PC-3 (cell line): ENCODE results near the gene CAPN8. TPM values are rescaled to one million over a fixed set of nuclear protein-coding genes. Genes with fewer than 3 reads are reported as not detected.

ENCODE experiments used
- ATAC-seq: fragments of 200-7000 bp; cut with Tn5 transposase; 2 replicates; pipeline ENCODE4 v1.9.1; 2020; ENCODE audit warnings: mild to moderate bottlenecking, moderate library complexity
- BruUV-seq: library from RNA; stranded (reverse); fragments of 400-500 nt; replicated peaks from 2 replicates; lab custom pipeline; 2021; lab: Mats Ljungman, UMichigan
- CTCF ChIA-PET: fragments of 300-600 bp; sonication (Branson Sonifier 250); formaldehyde crosslinking; loops from one replicate; lab custom pipeline; 2022; ENCODE audit warnings: antibody characterized with exemption; lab: Charles Lee
- POLR2A ChIA-PET: fragments of 300-600 bp; sonication (Branson Sonifier 250); formaldehyde crosslinking; loops from one replicate; lab custom pipeline; 2022; ENCODE audit warnings: antibody characterized with exemption; ENCODE audit not compliant: unreplicated experiment; lab: Charles Lee
- DNase-seq: peaks from one replicate; pipeline ENCODE4 v3.0.0-alpha.2; 2015
- H2AFZ ChIP-seq: fragments of 300-600 bp; sonication (generic); 2 replicates; pipeline ENCODE4 v1.6.0; 2016; ENCODE audit warnings: antibody characterized with exemption, low read length
- H3F3A ChIP-seq: fragments of 300-600 bp; sonication (generic); one replicate; pipeline ENCODE4 v1.6.0; 2017; ENCODE audit warnings: antibody characterized with exemption, low read length, control low read depth, mild to moderate bottlenecking; ENCODE audit not compliant: unreplicated experiment
- H3K27ac ChIP-seq: fragments of 300-600 bp; sonication (generic); 2 replicates; pipeline ENCODE4 v1.5.1; 2016; ENCODE audit warnings: mild to moderate bottlenecking, low read length
- H3K27me3 ChIP-seq: fragments of 300-600 bp; sonication (generic); 2 replicates; pipeline ENCODE4 v1.6.1; 2016; ENCODE audit warnings: low read length, mixed read lengths
- H3K36me3 ChIP-seq: fragments of 300-600 bp; sonication (generic); 2 replicates; pipeline ENCODE4 v1.6.1; 2016; ENCODE audit warnings: low read depth, mixed run types, low read length, mixed read lengths
- H3K4me1 ChIP-seq: fragments of 300-600 bp; sonication (generic); 2 replicates; pipeline ENCODE4 v1.5.1; 2016; ENCODE audit warnings: low read length; ENCODE audit not compliant: insufficient read depth
- H3K4me2 ChIP-seq: fragments of 300-600 bp; sonication (generic); 2 replicates; pipeline ENCODE4 v1.6.0; 2016; ENCODE audit warnings: low read length
- H3K4me3 ChIP-seq: fragments of 300-600 bp; sonication (generic); 2 replicates; pipeline ENCODE4 v1.5.1; 2016; ENCODE audit warnings: mild to moderate bottlenecking, low read length, mixed read lengths
- H3K79me2 ChIP-seq: fragments of 300-600 bp; sonication (generic); 2 replicates; pipeline ENCODE4 v1.6.1; 2017; ENCODE audit warnings: low read length, mixed read lengths
- H3K9ac ChIP-seq: fragments of 300-600 bp; sonication (generic); 2 replicates; pipeline ENCODE4 v1.6.0; 2016; ENCODE audit warnings: mild to moderate bottlenecking, low read length
- H3K9me2 ChIP-seq: fragments of 300-600 bp; sonication (generic); replicated peaks from 2 replicates; pipeline ENCODE4 v1.6.1; 2016; ENCODE audit warnings: mixed run types, low read length, mixed read lengths
- H3K9me3 ChIP-seq: fragments of 300-600 bp; sonication (generic); 2 replicates; pipeline ENCODE4 v1.6.1; 2016; ENCODE audit warnings: low read length, mixed read lengths
- H4K20me1 ChIP-seq: fragments of 300-600 bp; sonication (generic); 2 replicates; pipeline ENCODE4 v1.6.1; 2016; ENCODE audit warnings: low read length, mixed read lengths
- CTCF ChIP-seq: fragments of 300-600 bp; sonication (generic); conservative IDR thresholded peaks from 2 replicates; pipeline ENCODE4 v1.5.1; 2017; ENCODE audit warnings: antibody characterized with exemption, low read depth, mild to moderate bottlenecking, low read length
- EZH2 ChIP-seq: fragments of 300-600 bp; sonication (generic); IDR thresholded peaks from one replicate; pipeline ENCODE4 v1.6.1; 2017; ENCODE audit warnings: antibody characterized with exemption, mild to moderate bottlenecking, low read length; ENCODE audit not compliant: unreplicated experiment
- EZH2phosphoT487 ChIP-seq: fragments of 300-600 bp; sonication (generic); IDR thresholded peaks from 2 replicates; pipeline ENCODE4 v1.6.1; 2018; ENCODE audit warnings: mild to moderate bottlenecking, antibody characterized with exemption, low read length, borderline replicate concordance
- intact Hi-C: fragments of 100-400 bp; cut with micrococcal nuclease; formaldehyde crosslinking; loops from 2 replicates; pipeline ENCODE4 v1.9.0; 2023
- total RNA-seq: library from RNA; depleted of rRNA; stranded (reverse); fragments of >200 nt; gene quantifications from 2 replicates; pipeline ENCODE4 v1.2.3, GENCODE V29; 2014

Gene CAPN8
- total RNA-seq, 1 experiment from 2014 or later, result 5.9 TPM

- Histone ChIP-seq H3K9me2 (no peaks in the 10 kb centered on the region), H3K27ac (no peak overlapping the region), H3K9ac (no peak overlapping the region), H4K20me1 (no peaks in the 10 kb centered on the region), H3K27me3 (no peaks in the 10 kb centered on the region), H3F3A (peaks cover 10% of the 10 kb centered on the region), H2AFZ (no peak overlapping the region), H3K4me2 (no peak overlapping the region), H3K79me2 (peaks cover 8% of the 10 kb centered on the region; the same call in 1 of the 2 replicates), H3K4me3 (no peak overlapping the region), H3K36me3 (no peaks in the 10 kb centered on the region), H3K9me3 (no peaks in the 10 kb centered on the region), H3K4me1 (peaks cover 90% of the 10 kb centered on the region)
- ChIA-PET CTCF (interaction anchor here (0.6 to 0.7 kb wide), 2 partner anchors 532 to 866 kb away, joined by 3 read pairs; no protein-coding TSS in a partner anchor), POLR2A (no interaction called here)
- DNase-seq (no peak), ATAC-seq (no peak)
- intact Hi-C loops, result no loop called here
- no TSS peak for BruUV-seq
- TF ChIP-seq EZH2phosphoT487 (no peak), CTCF (no peak), EZH2 (no peak)
Measured at GRCh38 chr1:223664106-223664505, 1.4 kb downstream of the CAPN8 start.

- no peaks in the 10 kb centered on the region for H4K20me1 ChIP-seq
- no peaks in the 10 kb centered on the region for H3K9me3 ChIP-seq
- TF ChIP-seq CTCF (no peak), EZH2phosphoT487 (no peak), EZH2 (no peak)
- ATAC-seq (no peak), DNase-seq (no peak)
- peaks cover 8% of the 10 kb centered on the region; the same call in 1 of the 2 replicates for H3K79me2 ChIP-seq
- intact Hi-C loops, result loop anchor here (2.0 kb wide), 1 partner anchor 32 kb away; no protein-coding TSS in a partner anchor
- H3K27ac ChIP-seq, result no peak overlapping the region
- no peaks in the 10 kb centered on the region for H3K36me3 ChIP-seq
- no peak overlapping the region for H3K9ac ChIP-seq
- no peak overlapping the region for H3K4me2 ChIP-seq
- BruUV-seq, result no TSS peak
- H3K4me1 ChIP-seq, result peaks cover 80% of the 10 kb centered on the region
- no peak overlapping the region for H3K4me3 ChIP-seq
- peaks cover 10% of the 10 kb centered on the region for H3F3A ChIP-seq
- H2AFZ ChIP-seq, result no peak overlapping the region
- ChIA-PET POLR2A (no interaction called here), CTCF (no interaction called here)
- no peaks in the 10 kb centered on the region for H3K9me2 ChIP-seq
- no peaks in the 10 kb centered on the region for H3K27me3 ChIP-seq
Measured at GRCh38 chr1:223662943-223663342, 2.6 kb downstream of the CAPN8 start.

- Histone ChIP-seq H3K9me3 (no peaks in the 10 kb centered on the region), H4K20me1 (no peaks in the 10 kb centered on the region), H3K9ac (no peak overlapping the region), H3F3A (no peaks in the 10 kb centered on the region), H3K4me2 (peak overlapping the region; percentile 24), H3K4me1 (peaks cover 63% of the 10 kb centered on the region), H3K27me3 (no peaks in the 10 kb centered on the region), H3K79me2 (peaks cover 8% of the 10 kb centered on the region; the same call in 1 of the 2 replicates), H3K4me3 (no peak overlapping the region), H3K9me2 (no peaks in the 10 kb centered on the region), H3K27ac (peak overlapping the region; percentile 47), H2AFZ (no peak overlapping the region), H3K36me3 (no peaks in the 10 kb centered on the region)
- DNase-seq, result peak; percentile 69
- ATAC-seq, result no peak
- intact Hi-C loops, result no loop called here
- CTCF ChIA-PET, result no interaction called here
- no TSS peak for BruUV-seq
- TF ChIP-seq CTCF (no peak), EZH2 (no peak), EZH2phosphoT487 (no peak)
- POLR2A ChIA-PET, result no interaction called here
Measured at GRCh38 chr1:223659711-223660110, 5.8 kb downstream of the CAPN8 start.
